ENCODE data around the gene PTPRT. TPM values are rescaled to one million over a fixed set of nuclear protein-coding genes. Genes with fewer than 3 reads are reported as not detected.

Gene PTPRT
- total and polyA plus RNA-seq, 12 donors, result 0.05 to 0.34 (median 0.16) TPM; not detected in 1

DNA sequence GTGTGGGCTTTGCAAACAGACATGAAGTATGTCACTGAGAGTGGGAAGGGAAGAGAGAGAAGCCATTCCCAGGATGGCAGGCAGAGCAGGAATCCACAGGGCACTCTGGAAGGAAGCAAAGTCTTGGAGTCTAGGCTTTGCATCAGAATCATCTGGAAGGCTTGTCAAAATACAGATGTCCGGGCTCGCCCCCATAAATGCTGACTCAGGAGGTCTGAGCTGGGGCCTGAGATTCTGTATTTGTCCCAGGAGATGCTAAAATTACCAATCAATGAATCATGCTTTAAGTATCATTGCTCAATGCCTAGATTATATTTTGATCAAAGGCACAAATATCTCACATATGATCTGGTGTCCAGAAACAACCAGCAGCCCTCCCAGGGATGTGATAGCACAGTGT, 46.3 kb upstream of the PTPRT start:
- WGBS, 4 donors, result 36 to 75% (median 69%) methylated on average over 2 of the region's 2 CpGs
- TF ChIP-seq POLR2A (IDR thresholded peaks at IDR 0.05), result no peak
- TF ChIP-seq, protein P1, sequence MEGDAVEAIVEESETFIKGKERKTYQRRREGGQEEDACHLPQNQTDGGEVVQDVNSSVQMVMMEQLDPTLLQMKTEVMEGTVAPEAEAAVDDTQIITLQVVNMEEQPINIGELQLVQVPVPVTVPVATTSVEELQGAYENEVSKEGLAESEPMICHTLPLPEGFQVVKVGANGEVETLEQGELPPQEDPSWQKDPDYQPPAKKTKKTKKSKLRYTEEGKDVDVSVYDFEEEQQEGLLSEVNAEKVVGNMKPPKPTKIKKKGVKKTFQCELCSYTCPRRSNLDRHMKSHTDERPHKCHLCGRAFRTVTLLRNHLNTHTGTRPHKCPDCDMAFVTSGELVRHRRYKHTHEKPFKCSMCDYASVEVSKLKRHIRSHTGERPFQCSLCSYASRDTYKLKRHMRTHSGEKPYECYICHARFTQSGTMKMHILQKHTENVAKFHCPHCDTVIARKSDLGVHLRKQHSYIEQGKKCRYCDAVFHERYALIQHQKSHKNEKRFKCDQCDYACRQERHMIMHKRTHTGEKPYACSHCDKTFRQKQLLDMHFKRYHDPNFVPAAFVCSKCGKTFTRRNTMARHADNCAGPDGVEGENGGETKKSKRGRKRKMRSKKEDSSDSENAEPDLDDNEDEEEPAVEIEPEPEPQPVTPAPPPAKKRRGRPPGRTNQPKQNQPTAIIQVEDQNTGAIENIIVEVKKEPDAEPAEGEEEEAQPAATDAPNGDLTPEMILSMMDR (IDR thresholded peaks at IDR 0.05), result no peak
- Histone ChIP-seq H3K36me3 (replicated peaks in 1 of 2) (no peaks in the 10 kb centered on the region), H3K4me1 (replicated peaks in 1 of 2) (no peaks in the 10 kb centered on the region), H3K27me3 (no peaks in the 10 kb centered on the region), H3K4me3 (no peak overlapping the region), H3K27ac (no peak overlapping the region), H3K9me3 (replicated peaks in 1 of 3) (no peaks in the 10 kb centered on the region)
- intact Hi-C loops (cut with DNase I), result no loop called here
- DNase-seq, result no peak

DNA sequence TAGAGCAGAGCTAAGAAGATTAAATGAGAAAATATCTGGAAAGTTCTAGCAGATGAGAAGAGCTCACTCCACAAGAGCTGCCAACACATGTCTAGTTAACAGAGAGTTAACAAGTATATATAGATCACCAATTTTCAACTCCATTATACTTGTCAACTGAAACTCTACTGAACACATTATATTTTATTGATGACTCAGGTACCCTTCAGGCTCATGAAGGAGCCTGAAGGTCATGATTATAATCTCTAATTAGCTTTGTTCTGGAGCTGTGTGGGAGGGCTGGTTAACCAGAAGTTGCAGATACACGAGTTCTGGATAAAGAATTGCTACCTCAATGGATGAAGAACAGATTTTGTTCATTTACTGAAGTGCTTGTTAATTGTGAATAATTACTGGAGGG, 42.1 kb upstream of the PTPRT start:
- H3K9me3 ChIP-seq (replicated peaks in 1 of 3), result no peaks in the 10 kb centered on the region
- H3K4me3 ChIP-seq, result no peak overlapping the region
- 32 to 47% (median 38%) methylated on average over 1 of the region's 1 CpG for WGBS, 4 donors
- no peaks in the 10 kb centered on the region for H3K27me3 ChIP-seq
- intact Hi-C loops (cut with DNase I), result no loop called here
- H3K4me1 ChIP-seq (replicated peaks in 1 of 2), result no peaks in the 10 kb centered on the region
- no peak for TF ChIP-seq POLR2A (IDR thresholded peaks at IDR 0.05)
- TF ChIP-seq, protein P1 (IDR thresholded peaks at IDR 0.05), result no peak
- DNase-seq, result no peak
- H3K36me3 ChIP-seq (replicated peaks in 1 of 2), result no peaks in the 10 kb centered on the region
- H3K27ac ChIP-seq, result no peak overlapping the region

DNA sequence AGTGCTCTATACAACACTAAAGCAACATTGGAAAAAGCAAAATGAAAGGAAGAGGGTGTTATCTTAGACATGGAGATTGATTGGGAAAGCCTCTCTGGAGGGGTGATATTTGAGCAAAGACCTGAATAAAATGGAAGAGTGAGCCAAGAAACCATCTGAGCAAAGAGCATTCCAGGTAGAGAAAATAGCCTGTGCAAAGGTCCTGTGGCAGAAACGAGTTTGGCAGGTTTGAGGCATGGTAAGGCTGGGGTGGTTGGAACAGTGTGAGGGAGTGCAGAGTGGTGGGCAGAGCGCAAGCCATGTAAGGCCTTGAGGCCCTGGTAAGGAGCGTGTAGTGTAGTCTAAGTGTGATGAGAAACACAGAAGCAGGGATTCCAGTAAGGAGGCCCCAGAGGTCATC, 40.0 kb upstream of the PTPRT start:
- TF ChIP-seq POLR2A (IDR thresholded peaks at IDR 0.05), result no peak
- TF ChIP-seq, protein P1 (IDR thresholded peaks at IDR 0.05), result no peak
- 75 to 78% (median 76%) methylated on average over 3 of the region's 3 CpGs for whole genome bisulfite sequencing, 4 donors
- no peaks in the 10 kb centered on the region for H3K27me3 ChIP-seq
- H3K4me1 ChIP-seq (replicated peaks in 1 of 2), result no peaks in the 10 kb centered on the region
- no peak overlapping the region for H3K4me3 ChIP-seq
- no peaks in the 10 kb centered on the region for H3K36me3 ChIP-seq (replicated peaks in 1 of 2)
- no peaks in the 10 kb centered on the region for H3K9me3 ChIP-seq (replicated peaks in 1 of 3)
- H3K27ac ChIP-seq, result no peak overlapping the region
- intact Hi-C loops (cut with DNase I), result no loop called here
- DNase-seq, result no peak

DNA sequence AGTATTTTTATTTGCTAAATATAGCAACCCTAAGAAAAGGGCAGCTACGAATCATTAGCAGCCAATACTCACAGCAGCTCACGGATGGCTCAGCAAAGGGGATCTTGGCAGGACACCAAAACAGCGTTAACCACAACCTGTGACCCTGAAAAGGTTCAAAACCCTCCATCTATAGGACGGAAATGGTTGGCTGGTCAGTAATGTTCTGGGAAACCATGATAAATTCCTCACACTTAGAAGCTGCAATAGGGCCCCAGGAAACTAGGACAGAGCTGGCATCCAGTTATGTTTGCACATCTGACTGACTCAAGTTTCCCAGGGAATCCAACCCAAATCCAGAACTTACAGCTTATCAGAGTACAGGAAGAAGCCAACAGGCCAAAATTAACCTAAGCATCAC, 30.9 kb upstream of the PTPRT start:
- Histone ChIP-seq H3K27me3 (no peaks in the 10 kb centered on the region), H3K4me3 (no peak overlapping the region), H3K4me1 (replicated peaks in 1 of 2) (no peaks in the 10 kb centered on the region), H3K9me3 (replicated peaks in 1 of 3) (no peaks in the 10 kb centered on the region), H3K27ac (no peak overlapping the region), H3K36me3 (replicated peaks in 1 of 2) (no peaks in the 10 kb centered on the region)
- TF ChIP-seq, protein P1 (IDR thresholded peaks at IDR 0.05), result no peak
- TF ChIP-seq POLR2A (IDR thresholded peaks at IDR 0.05), result no peak
- intact Hi-C loops (cut with DNase I), result no loop called here
- 14 to 17% (median 17%) methylated on average over 4 of the region's 4 CpGs for WGBS, 4 donors
- no peak for DNase-seq
